H9 (cell line): ENCODE measurements around the gene FRY. TPM values are rescaled to one million over a fixed set of nuclear protein-coding genes. Genes with fewer than 3 reads are reported as not detected.

Experiments used
- DNase-seq: peaks from one replicate; pipeline ENCODE4 v3.0.0-alpha.2; 2017
- H2AFZ ChIP-seq: one replicate; pipeline ENCODE4 v1.6.1; 2013; ENCODE audit warnings: mild to moderate bottlenecking, low read length, control low read depth, moderate library complexity
- H2AK5ac ChIP-seq: 2 replicates; pipeline ENCODE4 v1.6.1; 2013; ENCODE audit warnings: low read length, control low read depth, mixed read lengths; ENCODE audit not compliant: insufficient read length
- H2BK120ac ChIP-seq: one replicate; pipeline ENCODE4 v1.6.1; 2013; ENCODE audit warnings: low read depth, mild to moderate bottlenecking, low read length, control low read depth, inconsistent platforms; ENCODE audit not compliant: poor library complexity, severe bottlenecking
- H2BK12ac ChIP-seq: 2 replicates; pipeline ENCODE4 v1.6.1; 2013; ENCODE audit warnings: low read length, control low read depth, mixed read lengths, low read depth; ENCODE audit not compliant: insufficient read length
- H2BK15ac ChIP-seq: 2 replicates; pipeline ENCODE4 v1.6.1; 2013; ENCODE audit warnings: low read depth, low read length, control low read depth
- H2BK20ac ChIP-seq: one replicate; pipeline ENCODE4 v1.6.1; 2013; ENCODE audit warnings: low read depth, mild to moderate bottlenecking, low read length, control low read depth, inconsistent platforms; ENCODE audit not compliant: poor library complexity, severe bottlenecking
- H2BK5ac ChIP-seq: 2 replicates; pipeline ENCODE4 v1.6.1; 2013; ENCODE audit warnings: low read length, control low read depth, mixed read lengths; ENCODE audit not compliant: insufficient read length
- H3K14ac ChIP-seq: 2 replicates; pipeline ENCODE4 v1.6.1; 2013; ENCODE audit warnings: low read length, control low read depth; ENCODE audit not compliant: insufficient read depth
- H3K18ac ChIP-seq: 2 replicates; pipeline ENCODE4 v1.6.1; 2013; ENCODE audit warnings: low read depth, mild to moderate bottlenecking, mixed read lengths, low read length, control low read depth; ENCODE audit not compliant: insufficient read length
- H3K23ac ChIP-seq: 2 replicates; pipeline ENCODE4 v1.6.1; 2013; ENCODE audit warnings: low read length, control low read depth, mixed read lengths, low read depth; ENCODE audit not compliant: insufficient read length
- H3K23me2 ChIP-seq: 2 replicates; pipeline ENCODE4 v1.6.1; 2013; ENCODE audit warnings: low read depth, mild to moderate bottlenecking, mixed read lengths, low read length, control low read depth; ENCODE audit not compliant: insufficient read length, poor library complexity, severe bottlenecking
- H3K27ac ChIP-seq: 2 replicates; pipeline ENCODE4 v1.5.1; 2013; ENCODE audit warnings: low read length, control low read depth, mixed read lengths, low read depth; ENCODE audit not compliant: insufficient read length
- H3K27me3 ChIP-seq: 2 replicates; pipeline ENCODE4 v1.6.1; 2013; ENCODE audit warnings: low read length, control low read depth, inconsistent platforms; ENCODE audit not compliant: insufficient read depth
- H3K4ac ChIP-seq: 2 replicates; pipeline ENCODE4 v1.6.1; 2013; ENCODE audit warnings: low read depth, mild to moderate bottlenecking, control low read depth, inconsistent platforms, low read length, moderate library complexity
- H3K4me1 ChIP-seq: 2 replicates; pipeline ENCODE4 v1.6.1; 2013; ENCODE audit warnings: low read length, control low read depth, inconsistent platforms; ENCODE audit not compliant: insufficient read depth
- H3K4me2 ChIP-seq: 2 replicates; pipeline ENCODE4 v1.6.1; 2013; ENCODE audit warnings: low read length, control low read depth, mixed read lengths; ENCODE audit not compliant: insufficient read length, insufficient read depth
- H3K56ac ChIP-seq: 2 replicates; pipeline ENCODE4 v1.6.1; 2013; ENCODE audit warnings: low read depth, mild to moderate bottlenecking, mixed read lengths, low read length, control low read depth; ENCODE audit not compliant: insufficient read length
- H3K79me1 ChIP-seq: 2 replicates; pipeline ENCODE4 v1.6.1; 2013; ENCODE audit warnings: low read depth, mild to moderate bottlenecking, moderate library complexity, low read length, control low read depth, inconsistent platforms; ENCODE audit not compliant: insufficient read depth, poor library complexity, severe bottlenecking
- H3K79me2 ChIP-seq: 2 replicates; pipeline ENCODE4 v1.6.1; 2013; ENCODE audit warnings: low read length, control low read depth, inconsistent platforms; ENCODE audit not compliant: insufficient read depth
- H3K9ac ChIP-seq: 2 replicates; pipeline ENCODE4 v1.6.1; 2013; ENCODE audit warnings: low read length, control low read depth, mixed read lengths; ENCODE audit not compliant: insufficient read length; ENCODE audit errors: extremely low read depth
- H3K9me3 ChIP-seq: one replicate; pipeline ENCODE4 v1.6.1; 2013; ENCODE audit warnings: low read depth, low read length, inconsistent platforms; ENCODE audit not compliant: control insufficient read depth
- H3T11ph ChIP-seq: one replicate; pipeline ENCODE4 v1.6.1; 2013; ENCODE audit warnings: mild to moderate bottlenecking, low read length, control low read depth, inconsistent platforms
- H4K20me1 ChIP-seq: one replicate; pipeline ENCODE4 v1.6.1; 2013; ENCODE audit not compliant: control insufficient read depth, insufficient read length, insufficient read depth
- H4K5ac ChIP-seq: 2 replicates; pipeline ENCODE4 v1.6.1; 2013; ENCODE audit warnings: low read depth, mild to moderate bottlenecking, mixed read lengths, low read length, control low read depth; ENCODE audit not compliant: insufficient read length
- H4K8ac ChIP-seq: replicated peaks from 2 replicates; pipeline ENCODE4 v1.6.1; 2013; ENCODE audit warnings: low read length, control low read depth, mixed read lengths, low read depth; ENCODE audit not compliant: insufficient read length
- H4K91ac ChIP-seq: 2 replicates; pipeline ENCODE4 v1.6.1; 2013; ENCODE audit warnings: low read depth, mild to moderate bottlenecking, moderate library complexity, mixed read lengths, low read length, control low read depth; ENCODE audit not compliant: insufficient read length
- H3K27ac Mint-ChIP-seq, 3 experiments: 2 replicates in 2 of 3; 3 replicates in 1 of 3; pipeline ENCODE4 v1.8.0; 2020 to 2021; ENCODE audit warnings: mixed read lengths in 3 of 3, mild to moderate bottlenecking in 1 of 3, moderate library complexity in 1 of 3
- H3K27me3 Mint-ChIP-seq: 2 replicates; pipeline ENCODE4 v1.8.0; 2021; ENCODE audit warnings: low read depth, mild to moderate bottlenecking, moderate library complexity, mixed read lengths
- H3K36me3 Mint-ChIP-seq, 3 experiments: 2 replicates in 2 of 3; 3 replicates in 1 of 3; pipeline ENCODE4 v1.8.0; 2020 to 2021; ENCODE audit warnings: low read depth in 3 of 3, mixed read lengths in 3 of 3; ENCODE audit not compliant: insufficient read depth in 1 of 3
- H3K4me1 Mint-ChIP-seq, 2 experiments: 2 replicates each; pipeline ENCODE4 v1.8.0; 2020; ENCODE audit warnings: mixed read lengths in 2 of 2
- H3K4me3 Mint-ChIP-seq, 2 experiments: 2 replicates in 1 of 2; 3 replicates in 1 of 2; pipeline ENCODE4 v1.8.0; 2020 to 2021; ENCODE audit warnings: mild to moderate bottlenecking in 2 of 2, mixed read lengths in 2 of 2, moderate library complexity in 1 of 2
- H3K9me3 Mint-ChIP-seq, 2 experiments: 2 replicates in 1 of 2; 3 replicates in 1 of 2; pipeline ENCODE4 v1.8.0; 2020; ENCODE audit warnings: mild to moderate bottlenecking in 2 of 2, mixed read lengths in 2 of 2, moderate library complexity in 1 of 2
- WGBS: extraction: QIAGEN DNeasy Blood & Tissue Kit; methylation state at CpG from one replicate; pipeline ENCODE4 v1.1.7; 2013; ENCODE audit warnings: missing lambda C conversion rate, low lambda C conversion rate, mixed read lengths; ENCODE audit not compliant: insufficient read length; ENCODE audit errors: extremely low coverage; 5-methylcytosine and 5-hydroxymethylcytosine counted together
- total RNA-seq: library from RNA; stranded (reverse); gene quantifications from 2 replicates; pipeline ENCODE4 v1.2.1, GENCODE V29; 2021
- TF ChIP-seq, protein P1 (sequence below): fragments of 200-600 bp; sonication (generic); conservative IDR thresholded peaks from 3 replicates; pipeline ENCODE4 v1.8.0; 2021; ENCODE audit warnings: antibody characterized with exemption, mild to moderate bottlenecking

Gene FRY
- total RNA-seq, 1 experiment from 2014 or later = 5.2 TPM

DNA sequence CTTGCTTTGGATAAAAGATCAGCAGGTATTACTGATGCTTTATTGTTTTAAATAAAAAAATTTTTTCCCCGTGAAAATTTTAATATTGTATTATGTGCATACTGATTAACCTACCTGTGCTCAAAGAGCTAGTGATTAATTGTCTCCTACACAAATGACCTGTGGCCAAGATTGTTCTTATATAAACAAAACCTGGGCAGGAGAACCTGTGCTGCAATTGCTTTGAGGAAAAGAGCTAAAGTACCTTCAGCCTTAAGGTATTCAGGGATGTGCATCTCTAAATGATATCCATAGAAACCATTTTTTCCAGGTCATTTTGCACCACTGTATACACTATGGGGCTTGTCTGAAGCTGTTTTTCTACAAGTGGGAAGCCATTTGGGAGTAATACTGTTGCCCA, 1.2 kb downstream of the FRY start:
- no peaks in the 10 kb centered on the region for H3K36me3 Mint-ChIP-seq

More for the DNA sequence above, 1.2 kb downstream of the FRY start:
- Histone ChIP-seq H3K18ac (no peak overlapping the region), H3K27me3 (no peaks in the 10 kb centered on the region), H3K4ac (no peak overlapping the region), H2BK20ac (no peak overlapping the region), H4K91ac (no peak overlapping the region), H3K27ac (no peak overlapping the region), H3T11ph (no peak overlapping the region), H4K5ac (no peak overlapping the region), H3K23me2 (peaks cover 4% of the 10 kb centered on the region), H3K9me3 (no peaks in the 10 kb centered on the region), H3K4me2 (no peak overlapping the region), H3K14ac (no peak overlapping the region), H2BK5ac (no peak overlapping the region), H2AFZ (no peak overlapping the region), H2AK5ac (no peak overlapping the region), H4K8ac (no peak overlapping the region), H3K56ac (no peak overlapping the region), H3K23ac (no peak overlapping the region), H3K79me1 (no peaks in the 10 kb centered on the region), H2BK12ac (no peak overlapping the region), H2BK120ac (no peak overlapping the region), H3K79me2 (no peaks in the 10 kb centered on the region), H3K4me1 (no peaks in the 10 kb centered on the region; the same call in 1 of the 2 replicates), H2BK15ac (no peak overlapping the region), H3K9ac (no peak overlapping the region), H4K20me1 (no peaks in the 10 kb centered on the region)
- TF ChIP-seq, protein P1, sequence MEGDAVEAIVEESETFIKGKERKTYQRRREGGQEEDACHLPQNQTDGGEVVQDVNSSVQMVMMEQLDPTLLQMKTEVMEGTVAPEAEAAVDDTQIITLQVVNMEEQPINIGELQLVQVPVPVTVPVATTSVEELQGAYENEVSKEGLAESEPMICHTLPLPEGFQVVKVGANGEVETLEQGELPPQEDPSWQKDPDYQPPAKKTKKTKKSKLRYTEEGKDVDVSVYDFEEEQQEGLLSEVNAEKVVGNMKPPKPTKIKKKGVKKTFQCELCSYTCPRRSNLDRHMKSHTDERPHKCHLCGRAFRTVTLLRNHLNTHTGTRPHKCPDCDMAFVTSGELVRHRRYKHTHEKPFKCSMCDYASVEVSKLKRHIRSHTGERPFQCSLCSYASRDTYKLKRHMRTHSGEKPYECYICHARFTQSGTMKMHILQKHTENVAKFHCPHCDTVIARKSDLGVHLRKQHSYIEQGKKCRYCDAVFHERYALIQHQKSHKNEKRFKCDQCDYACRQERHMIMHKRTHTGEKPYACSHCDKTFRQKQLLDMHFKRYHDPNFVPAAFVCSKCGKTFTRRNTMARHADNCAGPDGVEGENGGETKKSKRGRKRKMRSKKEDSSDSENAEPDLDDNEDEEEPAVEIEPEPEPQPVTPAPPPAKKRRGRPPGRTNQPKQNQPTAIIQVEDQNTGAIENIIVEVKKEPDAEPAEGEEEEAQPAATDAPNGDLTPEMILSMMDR = no peak
- DNase-seq = no peak
- Mint-ChIP-seq H3K4me3 (no peak overlapping the region), H3K9me3 (no peaks in the 10 kb centered on the region), H3K27me3 (no peaks in the 10 kb centered on the region; the same call in 1 of the 2 replicates), H3K27ac (no peak overlapping the region), H3K4me1 (peaks cover 44 to 56% of the 10 kb centered on the region in 2 experiments)
- no CpG with 5 or more reads among the region's 1 CpG for whole genome bisulfite sequencing
